Transverse colon (tissue), 4 donors: ENCODE measurements around the gene SUCO. TPM values are rescaled to one million over a fixed set of nuclear protein-coding genes. Genes with fewer than 3 reads are reported as not detected.
"Not testable (repeated sequence)": the region's sequence is repeated elsewhere in the genome, so short reads cannot be mapped to it uniquely, and the experiment has no call there.

Source experiments
- DNase-seq: peaks from one replicate; pipeline ENCODE4 v3.0.0-alpha.2; 2019
- H3K27ac ChIP-seq, 4 donors: fragments of 200-600 bp; sonication (generic); 2 replicates each; pipeline ENCODE4 v1.5.1; 2016 to 2018; ENCODE audit warnings: inconsistent platforms in 4 of 4
- H3K27me3 ChIP-seq: fragments of 200-600 bp; sonication (generic); 2 replicates; pipeline ENCODE4 v1.5.1; 2017; ENCODE audit warnings: inconsistent platforms
- H3K36me3 ChIP-seq, 4 donors: fragments of 200-600 bp; sonication (generic); 2 replicates each; pipeline ENCODE4 v1.5.1; 2017 to 2019; ENCODE audit warnings: inconsistent platforms in 4 of 4
- H3K4me1 ChIP-seq, 4 donors: fragments of 200-600 bp; sonication (generic); 2 replicates each; pipeline ENCODE4 v1.5.1; 2017 to 2020; ENCODE audit warnings: inconsistent platforms in 4 of 4
- H3K4me3 ChIP-seq, 4 donors: fragments of 200-600 bp; sonication (generic); 1 replicate in 1 of 4; 2 replicates in 3 of 4; pipeline versions ENCODE4 v1.5.1 to v1.6.1; 2017 to 2019; ENCODE audit warnings: inconsistent platforms in 4 of 4
- H3K9me3 ChIP-seq, 2 donors: fragments of 200-600 bp; sonication (generic); 2 replicates each; pipeline ENCODE4 v1.5.1; 2017 to 2019; ENCODE audit warnings: inconsistent platforms in 2 of 2
- CTCF ChIP-seq, 5 experiments: fragments of 200-600 bp in 3 of 5; fragments of 450-650 bp in 2 of 5; sonication (generic) in 3 of 5; IDR thresholded peaks; 1 replicate in 2 of 5; 2 replicates in 3 of 5; pipeline ENCODE4 v1.5.1; 2016 to 2017; ENCODE audit warnings: antibody characterized with exemption in 5 of 5, inconsistent platforms in 3 of 5, mild to moderate bottlenecking in 2 of 5, moderate library complexity in 1 of 5
- EP300 ChIP-seq: sonication (generic); formaldehyde crosslinking; IDR thresholded peaks from one replicate; pipeline ENCODE4 v1.6.1; 2017; ENCODE audit warnings: antibody characterized with exemption, low read depth
- POLR2A ChIP-seq: fragments of 450-650 bp; IDR thresholded peaks from one replicate; pipeline ENCODE4 v1.6.1; 2016; ENCODE audit warnings: antibody characterized with exemption, mild to moderate bottlenecking, moderate library complexity
- POLR2AphosphoS5 ChIP-seq, 3 donors: sonication (generic); formaldehyde crosslinking; IDR thresholded peaks; one replicate each; pipeline ENCODE4 v1.6.1; 2016; ENCODE audit warnings: antibody characterized with exemption in 3 of 3
- WGBS, 2 donors: methylation state at CpG; one replicate each; pipeline ENCODE4 v1.1.5; 2018; ENCODE audit warnings: low coverage in 1 of 2; 5-methylcytosine and 5-hydroxymethylcytosine counted together
- in situ Hi-C, 4 donors: fragments of 200-750 bp; cut with MboI; loops; one replicate each; pipeline versions ENCODE4 v1.15.0 to v1.15.1; 2017; ENCODE audit warnings: low sequenced_read_pairs in 3 of 4, low pct_ligation_motif_present in 1 of 4, low pct_unique_long_range_greater_than_20kb in 1 of 4
- intact Hi-C: fragments of 100-400 bp; cut with DNase I; formaldehyde crosslinking; loops from one replicate; pipeline ENCODE4 v1.15.1; 2023; ENCODE audit warnings: low total_unique reads
- total RNA-seq, 4 donors: library from RNA; depleted of rRNA; stranded (reverse); fragments of >200 nt; gene quantifications; one replicate each; pipeline ENCODE4 v1.1.0, GENCODE V29; 2016

SUCO gene
- total RNA-seq, 4 donors from 2014 or later: 10.1 to 48.4 (median 21.6) TPM

GRCh38 chr1:172492421-172492820, 40.5 kb upstream of the SUCO start:
- intact Hi-C loops (no loop called here), in situ Hi-C loops (no loop called here)
- no peak overlapping the region for H3K27ac ChIP-seq
- no peak overlapping the region for H3K4me3 ChIP-seq
- DNase-seq: no peak
- WGBS, 2 donors: 67 to 82% methylated on average over 1 of the region's 1 CpG
- H3K27me3 ChIP-seq: no peaks in the 10 kb centered on the region
- no peak for TF ChIP-seq CTCF (IDR thresholded peaks at IDR 0.05)
- TF ChIP-seq POLR2A: no peak
- no peak for TF ChIP-seq EP300
- H3K4me1 ChIP-seq: peaks cover 0 to 4% (median 0%) of the 10 kb centered on the region in 4 donors
- no peaks in the 10 kb centered on the region for H3K36me3 ChIP-seq
- H3K9me3 ChIP-seq: no peaks in the 10 kb centered on the region

- 95 to 100% methylated on average over 1 to 2 of the region's 2 CpGs for WGBS, 2 donors
- Histone ChIP-seq H3K27ac (no peak overlapping the region), H3K4me1 (peaks cover 0 to 4% (median 0%) of the 10 kb centered on the region in 4 donors), H3K27me3 (no peaks in the 10 kb centered on the region), H3K36me3 (no peaks in the 10 kb centered on the region), H3K4me3 (no peak overlapping the region), H3K9me3 (no peaks in the 10 kb centered on the region)
- DNase-seq: no peak
- intact Hi-C loops (no loop called here), in situ Hi-C loops (no loop called here)
- TF ChIP-seq POLR2A: no peak
- TF ChIP-seq CTCF (IDR thresholded peaks at IDR 0.05): no peak
- no peak for TF ChIP-seq POLR2AphosphoS5 (IDR thresholded peaks at IDR 0.05)
- TF ChIP-seq EP300: no peak
Measured at GRCh38 chr1:172494166-172494565, 38.8 kb upstream of the SUCO start.

GRCh38 chr1:172496127-172496526, 36.8 kb upstream of the SUCO start:
- H3K36me3 ChIP-seq, H3K27ac ChIP-seq, DNase-seq, in situ Hi-C loops, H3K27me3 ChIP-seq, H3K9me3 ChIP-seq, H3K4me3 ChIP-seq, H3K4me1 ChIP-seq, intact Hi-C loops: not testable (repeated sequence)
- 79 to 92% methylated on average over 4 to 5 of the region's 5 CpGs for WGBS, 2 donors

GRCh38 chr1:172496678-172497077, 36.3 kb upstream of the SUCO start:
- DNase-seq: no peak
- no peak overlapping the region for H3K27ac ChIP-seq
- TF ChIP-seq EP300 (no peak), POLR2A (no peak)
- intact Hi-C loops (no loop called here), in situ Hi-C loops (no loop called here)
- H3K27me3 ChIP-seq: no peaks in the 10 kb centered on the region
- WGBS, 2 donors: 66 to 88% methylated on average over 1 of the region's 1 CpG
- no peak overlapping the region for H3K4me3 ChIP-seq
- H3K36me3 ChIP-seq: no peaks in the 10 kb centered on the region
- no peaks in the 10 kb centered on the region for H3K9me3 ChIP-seq
- peaks cover 0 to 4% (median 0%) of the 10 kb centered on the region in 4 donors for H3K4me1 ChIP-seq

GRCh38 chr1:172497230-172497629, 35.7 kb upstream of the SUCO start:
- WGBS, 2 donors: 11 to 58% methylated on average over 1 to 5 of the region's 5 CpGs
- DNase-seq: no peak

More at GRCh38 chr1:172497230-172497629, 35.7 kb upstream of the SUCO start:
- no peak overlapping the region for H3K4me3 ChIP-seq
- intact Hi-C loops (no loop called here), in situ Hi-C loops (no loop called here)
- no peaks in the 10 kb centered on the region for H3K9me3 ChIP-seq
- H3K36me3 ChIP-seq: no peaks in the 10 kb centered on the region
- H3K27me3 ChIP-seq: no peaks in the 10 kb centered on the region
- H3K27ac ChIP-seq: no peak overlapping the region
- H3K4me1 ChIP-seq: peaks cover 0 to 4% (median 0%) of the 10 kb centered on the region in 4 donors
- no peak for TF ChIP-seq EP300
- no peak for TF ChIP-seq POLR2A
- TF ChIP-seq POLR2AphosphoS5 (IDR thresholded peaks at IDR 0.05): no peak
- TF ChIP-seq CTCF (IDR thresholded peaks at IDR 0.05): no peak
